ENCODE data around the gene CDH4. TPM values are rescaled to one million over a fixed set of nuclear protein-coding genes. Genes with fewer than 3 reads are reported as not detected.
A peak's percentile ranks its signal among the peaks of the same experiment; 100 is the strongest.

The CDH4 gene
- total and polyA plus RNA-seq, 8 donors = under 0.01 to 2.2 (median 0.11) TPM; not detected in 2

DNA sequence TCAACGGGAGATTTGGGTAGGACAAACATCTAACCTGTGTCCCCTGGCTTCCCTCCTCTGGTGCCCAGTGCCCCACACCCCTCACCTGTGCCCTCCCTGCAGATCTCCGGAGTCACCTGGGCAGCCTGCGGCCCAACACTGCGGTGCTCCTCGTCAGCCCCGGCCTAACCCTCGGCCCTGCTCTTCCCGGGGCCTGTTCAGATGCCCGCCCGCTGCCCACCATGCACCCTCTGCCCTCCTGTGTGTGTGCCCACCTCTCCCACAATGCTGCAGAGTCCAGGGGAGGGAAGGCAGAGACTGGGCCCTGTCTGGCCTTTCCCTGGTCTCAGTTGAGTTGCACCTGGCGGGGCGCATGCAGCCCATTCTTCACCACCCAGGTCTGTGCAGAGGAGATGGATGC, 349.3 kb downstream of the CDH4 start:
- intact Hi-C loops (cut with DNase I; ENCODE audit: low total_unique reads) = no loop called here
- Histone ChIP-seq H3K36me3 (no peaks in the 10 kb centered on the region), H3K4me3 (no peak overlapping the region), H3K27me3 (peaks cover 0 to 27% (median 0%) of the 10 kb centered on the region in 3 donors), H3K9me3 (peaks cover 5 to 56% (median 47%) of the 10 kb centered on the region in 4 donors), H3K27ac (no peak overlapping the region), H3K4me1 (no peaks in the 10 kb centered on the region)
- no peak for DNase-seq
- WGBS, 5 donors = 83 to 95% (median 91%) methylated on average over 9 to 12 of the region's 12 CpGs
- TF ChIP-seq, protein P1, sequence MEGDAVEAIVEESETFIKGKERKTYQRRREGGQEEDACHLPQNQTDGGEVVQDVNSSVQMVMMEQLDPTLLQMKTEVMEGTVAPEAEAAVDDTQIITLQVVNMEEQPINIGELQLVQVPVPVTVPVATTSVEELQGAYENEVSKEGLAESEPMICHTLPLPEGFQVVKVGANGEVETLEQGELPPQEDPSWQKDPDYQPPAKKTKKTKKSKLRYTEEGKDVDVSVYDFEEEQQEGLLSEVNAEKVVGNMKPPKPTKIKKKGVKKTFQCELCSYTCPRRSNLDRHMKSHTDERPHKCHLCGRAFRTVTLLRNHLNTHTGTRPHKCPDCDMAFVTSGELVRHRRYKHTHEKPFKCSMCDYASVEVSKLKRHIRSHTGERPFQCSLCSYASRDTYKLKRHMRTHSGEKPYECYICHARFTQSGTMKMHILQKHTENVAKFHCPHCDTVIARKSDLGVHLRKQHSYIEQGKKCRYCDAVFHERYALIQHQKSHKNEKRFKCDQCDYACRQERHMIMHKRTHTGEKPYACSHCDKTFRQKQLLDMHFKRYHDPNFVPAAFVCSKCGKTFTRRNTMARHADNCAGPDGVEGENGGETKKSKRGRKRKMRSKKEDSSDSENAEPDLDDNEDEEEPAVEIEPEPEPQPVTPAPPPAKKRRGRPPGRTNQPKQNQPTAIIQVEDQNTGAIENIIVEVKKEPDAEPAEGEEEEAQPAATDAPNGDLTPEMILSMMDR (IDR thresholded peaks at IDR 0.05) = no peak
- no peak for TF ChIP-seq POLR2AphosphoS5 (IDR thresholded peaks at IDR 0.05)
- no peak for TF ChIP-seq POLR2A (IDR thresholded peaks at IDR 0.05)
- TF ChIP-seq EP300 (IDR thresholded peaks at IDR 0.05) = no peak

DNA sequence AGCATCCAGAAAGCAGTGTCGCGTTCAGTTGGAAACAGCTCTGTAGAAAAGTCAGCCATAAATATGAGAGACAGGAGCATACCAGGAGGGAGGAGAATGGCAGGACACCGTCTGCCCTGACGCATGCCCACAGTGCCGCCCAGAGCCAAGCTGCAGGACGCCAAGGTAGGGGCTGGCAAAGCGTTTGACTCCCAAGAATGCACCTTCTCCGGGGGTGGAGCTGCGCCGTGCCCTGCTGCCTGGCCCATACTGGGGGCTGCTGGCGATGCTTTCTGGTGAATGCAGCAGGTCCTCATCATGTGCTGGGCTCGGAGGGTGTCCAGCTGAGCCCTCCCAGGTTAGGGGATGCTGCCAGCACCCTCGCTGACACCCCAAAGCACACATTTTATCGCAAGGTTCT, 349.8 kb downstream of the CDH4 start:
- Histone ChIP-seq H3K9me3 (peaks cover 5 to 52% (median 42%) of the 10 kb centered on the region in 4 donors), H3K4me3 (no peak overlapping the region), H3K4me1 (no peaks in the 10 kb centered on the region), H3K27ac (no peak overlapping the region), H3K36me3 (no peaks in the 10 kb centered on the region), H3K27me3 (peaks cover 0 to 32% (median 0%) of the 10 kb centered on the region in 3 donors)
- 82 to 92% (median 91%) methylated on average over 8 to 14 of the region's 14 CpGs for WGBS, 5 donors
- DNase-seq = no peak
- TF ChIP-seq POLR2AphosphoS5 (IDR thresholded peaks at IDR 0.05) = no peak
- TF ChIP-seq POLR2A (IDR thresholded peaks at IDR 0.05) = no peak
- TF ChIP-seq, protein P1 (IDR thresholded peaks at IDR 0.05) = no peak
- TF ChIP-seq EP300 (IDR thresholded peaks at IDR 0.05) = no peak
- intact Hi-C loops (cut with DNase I; ENCODE audit: low total_unique reads) = no loop called here

DNA sequence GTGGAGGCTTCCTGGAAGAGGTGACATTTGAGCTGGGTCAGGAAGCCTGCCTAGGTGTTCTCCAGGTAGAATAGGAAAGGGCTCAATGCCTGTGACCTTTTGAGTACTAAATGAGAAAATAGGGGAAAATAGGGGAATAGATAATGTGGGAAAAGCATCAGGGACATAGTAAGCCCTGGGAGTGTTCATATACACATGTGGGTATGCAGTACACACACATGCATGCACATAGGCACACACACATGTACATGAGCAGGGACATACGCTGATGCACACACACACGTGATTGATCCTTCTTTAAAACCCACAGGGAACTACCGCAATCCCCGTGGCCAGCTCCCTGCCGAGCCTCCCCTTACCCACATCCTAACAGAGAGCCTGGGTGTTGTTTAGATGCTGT, 351.7 kb downstream of the CDH4 start:
- Histone ChIP-seq H3K4me3 (no peak overlapping the region), H3K4me1 (no peaks in the 10 kb centered on the region), H3K36me3 (no peaks in the 10 kb centered on the region), H3K27ac (no peak overlapping the region), H3K9me3 (peaks cover 0 to 42% (median 31%) of the 10 kb centered on the region in 4 donors), H3K27me3 (peaks cover 0 to 26% (median 0%) of the 10 kb centered on the region in 3 donors)
- DNase-seq = no peak
- intact Hi-C loops (cut with DNase I; ENCODE audit: low total_unique reads) = no loop called here
- 78 to 87% (median 82%) methylated on average over 5 of the region's 5 CpGs for WGBS, 5 donors
- TF ChIP-seq, protein P1 (IDR thresholded peaks at IDR 0.05) = no peak
- no peak for TF ChIP-seq EP300 (IDR thresholded peaks at IDR 0.05)
- no peak for TF ChIP-seq POLR2A (IDR thresholded peaks at IDR 0.05)
- no peak for TF ChIP-seq POLR2AphosphoS5 (IDR thresholded peaks at IDR 0.05)

DNA sequence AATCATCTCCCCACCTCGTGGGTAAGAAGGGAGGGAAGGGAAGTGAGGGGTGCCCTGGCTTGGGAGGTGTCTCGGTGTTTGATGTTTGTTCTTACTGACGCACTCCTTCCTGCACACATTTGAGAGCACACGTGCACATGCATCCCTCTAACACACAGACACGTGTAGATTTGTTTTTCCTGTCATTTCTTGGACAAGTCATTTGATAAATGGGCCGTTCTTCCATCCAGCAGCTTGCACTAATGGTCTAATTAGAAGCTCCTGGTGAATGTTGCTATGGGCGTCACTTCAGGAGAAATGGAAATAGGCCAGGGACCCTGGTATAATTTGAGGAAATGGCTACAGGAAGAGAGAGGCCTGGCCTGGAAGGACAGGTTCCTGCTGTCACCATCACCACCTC, 352.5 kb downstream of the CDH4 start:
- TF ChIP-seq POLR2A (IDR thresholded peaks at IDR 0.05) = no peak
- no peak for TF ChIP-seq POLR2AphosphoS5 (IDR thresholded peaks at IDR 0.05)
- TF ChIP-seq, protein P1 (IDR thresholded peaks at IDR 0.05) = no peak
- no peak for TF ChIP-seq EP300 (IDR thresholded peaks at IDR 0.05)
- Histone ChIP-seq H3K4me3 (no peak overlapping the region), H3K4me1 (no peaks in the 10 kb centered on the region), H3K27me3 (peaks cover 0 to 18% (median 0%) of the 10 kb centered on the region in 3 donors), H3K36me3 (no peaks in the 10 kb centered on the region), H3K27ac (no peak overlapping the region), H3K9me3 (peaks cover 0 to 42% (median 29%) of the 10 kb centered on the region in 4 donors)
- 54 to 65% (median 57%) methylated on average over 7 of the region's 7 CpGs for WGBS, 5 donors
- intact Hi-C loops (cut with DNase I; ENCODE audit: low total_unique reads) = no loop called here
- peak in 1 of 2 donors; percentile 43 for DNase-seq
